GM12878 (cell line): ENCODE data around the gene WWTR1. TPM values are rescaled to one million over a fixed set of nuclear protein-coding genes. Genes with fewer than 3 reads are reported as not detected.
A peak's percentile ranks its signal among the peaks of the same experiment; 100 is the strongest.

Experiments
- ATAC-seq: fragments of 200-7000 bp; cut with Tn5 transposase; 3 replicates; pipeline ENCODE4 v1.9.1; 2020; ENCODE audit warnings: mild to moderate bottlenecking, moderate library complexity
- BruUV-seq: library from RNA; stranded (reverse); fragments of 400-500 nt; replicated peaks from 2 replicates; lab custom pipeline; 2021; lab: Mats Ljungman, UMichigan
- CTCF ChIA-PET: fragments of 300-600 bp; sonication (Branson Sonifier 250); formaldehyde crosslinking; extraction: SDS; loops from one replicate; lab custom pipeline; 2021; ENCODE audit warnings: inconsistent platforms; lab: Yijun Ruan, JAX
- POLR2A ChIA-PET: fragments of 350-600 bp; formaldehyde crosslinking; extraction: SDS; loops from one replicate; lab custom pipeline; 2021; ENCODE audit warnings: inconsistent platforms; lab: Charles Lee
- RAD21 ChIA-PET: fragments of 300-600 bp; sonication (Branson Sonifier 250); formaldehyde crosslinking; loops from one replicate; lab custom pipeline; 2023; ENCODE audit warnings: antibody characterized with exemption; ENCODE audit not compliant: unreplicated experiment; lab: Charles Lee
- SMC1A ChIA-PET: fragments of 300-600 bp; sonication (Branson Sonifier 250); formaldehyde crosslinking; loops from one replicate; lab custom pipeline; 2023; ENCODE audit not compliant: unreplicated experiment, uncharacterized antibody; lab: Charles Lee
- DNase-seq: peaks from one replicate; pipeline ENCODE4 v3.0.0-alpha.2; 2011; ENCODE audit warnings: low read depth, low spot score
- FAIRE-seq: peaks from 3 replicates; lab custom pipeline; 2011; peaks lifted over from hg19 to GRCh38; lab: Jason Lieb, UNC
- H2AFZ ChIP-seq: 2 replicates; pipeline ENCODE4 v1.6.0; 2011; ENCODE audit warnings: low read depth, low read length, control low read depth; ENCODE audit not compliant: control insufficient read depth
- H3K27ac ChIP-seq: 2 replicates; pipeline ENCODE4 v1.5.1; 2011; ENCODE audit warnings: control low read depth; ENCODE audit not compliant: control insufficient read depth, insufficient read depth
- H3K27me3 ChIP-seq, 2 experiments: replicated peaks in 1 of 2; 2 replicates each; pipeline versions ENCODE4 v1.6.0 to v1.6.1; 2011; ENCODE audit warnings: low read length in 1 of 2; ENCODE audit not compliant: control insufficient read depth in 2 of 2, insufficient read depth in 2 of 2
- H3K36me3 ChIP-seq, 2 experiments: 2 replicates each; pipeline ENCODE4 v1.5.1; 2011; ENCODE audit warnings: low read length in 1 of 2; ENCODE audit not compliant: control insufficient read depth in 2 of 2, insufficient read depth in 2 of 2
- H3K4me1 ChIP-seq: 2 replicates; pipeline ENCODE4 v1.6.1; 2011; ENCODE audit warnings: mild to moderate bottlenecking, low read length, moderate library complexity, mixed read lengths; ENCODE audit not compliant: control insufficient read depth, insufficient read depth
- H3K4me2 ChIP-seq: 2 replicates; pipeline ENCODE4 v1.6.0; 2011; ENCODE audit warnings: control low read depth; ENCODE audit not compliant: control insufficient read depth, insufficient read depth
- H3K4me3 ChIP-seq: fragments of 200-600 bp; sonication (generic); 2 replicates; pipeline ENCODE4 v1.5.1; 2016
- H3K79me2 ChIP-seq: 2 replicates; pipeline ENCODE4 v1.6.0; 2011; ENCODE audit warnings: low read length; ENCODE audit not compliant: control insufficient read depth, insufficient read depth
- H3K9ac ChIP-seq: 2 replicates; pipeline ENCODE4 v1.8.0; 2011; ENCODE audit warnings: low read length, control low read depth, mixed read lengths; ENCODE audit not compliant: control insufficient read depth, insufficient read depth
- H3K9me3 ChIP-seq: replicated peaks from 3 replicates; pipeline ENCODE4 v1.5.1; 2011; ENCODE audit warnings: mild to moderate bottlenecking, low read length; ENCODE audit not compliant: control insufficient read depth, insufficient read depth
- H4K20me1 ChIP-seq: 2 replicates; pipeline ENCODE4 v1.6.0; 2011; ENCODE audit not compliant: control insufficient read depth, insufficient read depth
- CHD2 ChIP-seq: IDR thresholded peaks from 2 replicates; pipeline ENCODE4 v1.6.1; 2011; ENCODE audit warnings: low read depth, low read length, improper control_type of control experiment, borderline replicate concordance
- KAT2A ChIP-seq: conservative IDR thresholded peaks from 2 replicates; pipeline ENCODE4 v1.6.1; 2011; ENCODE audit warnings: low read depth, low read length; ENCODE audit not compliant: control insufficient read depth
- KLF5 ChIP-seq: fragments of 450-650 bp; IDR thresholded peaks from 2 replicates; pipeline ENCODE4 v1.6.1; 2014; ENCODE audit warnings: mild to moderate bottlenecking; ENCODE audit not compliant: partially characterized antibody
- MLLT1 ChIP-seq: fragments of 450-650 bp; IDR thresholded peaks from 2 replicates; pipeline ENCODE4 v1.6.1; 2016; ENCODE audit warnings: mild to moderate bottlenecking
- NBN ChIP-seq: fragments of 450-650 bp; IDR thresholded peaks from 2 replicates; pipeline ENCODE4 v1.6.1; 2016
- POLR2AphosphoS5 ChIP-seq: IDR thresholded peaks from 2 replicates; pipeline ENCODE4 v1.6.1; 2011; ENCODE audit warnings: mild to moderate bottlenecking, low read length, inconsistent platforms
- RAD21 ChIP-seq: IDR thresholded peaks from 2 replicates; pipeline ENCODE4 v1.6.1; 2011; ENCODE audit warnings: mild to moderate bottlenecking, low read depth, low read length, moderate library complexity; ENCODE audit not compliant: insufficient read depth
- SKIL ChIP-seq: fragments of 450-650 bp; IDR thresholded peaks from 2 replicates; pipeline ENCODE4 v1.6.1; 2017; ENCODE audit warnings: mild to moderate bottlenecking, low read depth, inconsistent platforms; ENCODE audit not compliant: poor library complexity, severe bottlenecking
- SREBF2 ChIP-seq: IDR thresholded peaks from 2 replicates; pipeline ENCODE4 v1.6.1; 2012; ENCODE audit warnings: mild to moderate bottlenecking, low read length
- SUZ12 ChIP-seq: fragments of 200-600 bp; sonication (generic); IDR thresholded peaks from one replicate; pipeline ENCODE4 v1.6.1; 2018; ENCODE audit warnings: antibody characterized with exemption, mild to moderate bottlenecking; ENCODE audit not compliant: unreplicated experiment
- TARDBP ChIP-seq: IDR thresholded peaks from 2 replicates; pipeline ENCODE4 v1.6.1; 2016; ENCODE audit warnings: borderline replicate concordance
- TCF12 ChIP-seq: IDR thresholded peaks from 2 replicates; pipeline ENCODE4 v1.6.1; 2011; ENCODE audit warnings: low read depth, mild to moderate bottlenecking, low read length
- YY1 ChIP-seq: IDR thresholded peaks from 2 replicates; pipeline ENCODE4 v1.6.1; 2011; ENCODE audit warnings: low read depth, mild to moderate bottlenecking, low read length
- WGBS: methylation state at CpG from one replicate; pipeline ENCODE4 v1.1.6; 2016; ENCODE audit warnings: low lambda C conversion rate; ENCODE audit not compliant: insufficient replicate concordance, insufficient coverage; ENCODE audit errors: missing lambda C conversion rate; 5-methylcytosine and 5-hydroxymethylcytosine counted together
- in situ Hi-C: fragments of 300-500 bp; cut with MboI; formaldehyde crosslinking; loops from 9 replicates; pipeline ENCODE4 v1.14.3; 2018; ENCODE audit warnings: mixed read lengths
- intact Hi-C: fragments of 100-400 bp; cut with micrococcal nuclease; formaldehyde crosslinking; loops from one replicate; pipeline ENCODE4 v1.14.2; 2022; ENCODE audit not compliant: unreplicated experiment
- polyA plus RNA-seq, 11 experiments: library from polyadenylated mRNA; depleted of rRNA in 4 of 11; unstranded in 6 of 11; stranded (reverse) in 5 of 11; fragments of >200 nt; fragmentation: Nextera tagmentation in 4 of 11; fragmentation: Illumina TruSeq in 1 of 11; extraction: Ambion mirVana in 4 of 11; extraction: Trizol in 1 of 11; gene quantifications; 1 replicate in 1 of 11; 2 replicates in 10 of 11; pipeline versions ENCODE4 v1.2.1 to v1.2.3, GENCODE V29; 2011 to 2016; ENCODE audit warnings: inconsistent platforms in 2 of 11, missing spikeins in 2 of 11, low read depth in 1 of 11
- total RNA-seq, 4 experiments: library from RNA; depleted of rRNA in 3 of 4; stranded (reverse); fragments of >200 nt in 3 of 4; fragmentation: Illumina TruSeq in 1 of 4; extraction: Trizol in 1 of 4; gene quantifications; 2 replicates each; pipeline versions ENCODE4 v1.2.1 to v1.2.3, GENCODE V29; 2013 to 2021
- TF ChIP-seq, protein P1 (sequence below): IDR thresholded peaks from 2 replicates; pipeline ENCODE4 v1.6.1; 2012; ENCODE audit warnings: low read depth, low read length, improper control_type of control experiment
- TF ChIP-seq, protein P2 (sequence below): fragments of 450-650 bp; formaldehyde crosslinking; IDR thresholded peaks from 2 replicates; pipeline ENCODE4 v1.4.0; 2022; ENCODE audit warnings: mild to moderate bottlenecking, moderate library complexity

WWTR1 gene
- total and polyA plus RNA-seq, 10 of the 15 experiments (the other 5 are each of a cell fraction or from before 2014, with no cell fraction given) = 2.5 to 18.5 (median 5.8) TPM

- no peaks in the 10 kb centered on the region; a peak in 1 of 4 replicates for H3K36me3 ChIP-seq
- ChIA-PET CTCF (interaction anchor here (1.1 to 12.3 kb wide), 9 partner anchors 10 to 136 kb away, joined by 5 to 147 read pairs (median 22); partner anchors contain the start of gene WWTR1), SMC1A (interaction anchor here (0.7 to 16.2 kb wide), 13 partner anchors 13 to 371 kb away, joined by 3 to 505 read pairs (median 27); partner anchors contain the start of gene WWTR1), RAD21 (interaction anchor here (1.0 to 5.1 kb wide), 18 partner anchors 10 to 135 kb away, joined by 3 to 117 read pairs (median 6); partner anchors contain the start of gene WWTR1), POLR2A (interaction anchor here (0.7 to 8.3 kb wide), 12 partner anchors 10 to 76 kb away, joined by 3 to 87 read pairs (median 10); partner anchors contain the start of gene WWTR1)
- peak overlapping the region; percentile 52; the same call in 1 of the 2 replicates for H3K4me3 ChIP-seq
- no peak for FAIRE-seq
- DNase-seq = no peak
- H3K27ac ChIP-seq = peak overlapping the region; percentile 63
- peak; percentile 57 for ATAC-seq
- H3K9me3 ChIP-seq = no peaks in the 10 kb centered on the region
- peak overlapping the region; percentile 31 for H3K9ac ChIP-seq
- 24% methylated on average over 8 of the region's 8 CpGs for WGBS
- H3K27me3 ChIP-seq = no peaks in the 10 kb centered on the region
- no peak overlapping the region; the same call in 1 of the 2 replicates for H2AFZ ChIP-seq
- H3K79me2 ChIP-seq = peaks cover 13% of the 10 kb centered on the region
- peak overlapping the region; percentile 58 for H3K4me2 ChIP-seq
- no TSS peak for BruUV-seq
- H3K4me1 ChIP-seq = peaks cover 73% of the 10 kb centered on the region
- no peaks in the 10 kb centered on the region for H4K20me1 ChIP-seq
- intact Hi-C loops = loop anchor here (1.0 to 5.0 kb wide), 2 partner anchors 20 to 40 kb away; no protein-coding TSS in a partner anchor
- in situ Hi-C loops = loop anchor here (25.0 kb wide), 1 partner anchor 1270 kb away; no protein-coding TSS in a partner anchor
- TF ChIP-seq KAT2A = no peak
- no peak for TF ChIP-seq KLF5
- no peak for TF ChIP-seq NBN
- TF ChIP-seq SKIL = no peak
- TF ChIP-seq, protein P1, sequence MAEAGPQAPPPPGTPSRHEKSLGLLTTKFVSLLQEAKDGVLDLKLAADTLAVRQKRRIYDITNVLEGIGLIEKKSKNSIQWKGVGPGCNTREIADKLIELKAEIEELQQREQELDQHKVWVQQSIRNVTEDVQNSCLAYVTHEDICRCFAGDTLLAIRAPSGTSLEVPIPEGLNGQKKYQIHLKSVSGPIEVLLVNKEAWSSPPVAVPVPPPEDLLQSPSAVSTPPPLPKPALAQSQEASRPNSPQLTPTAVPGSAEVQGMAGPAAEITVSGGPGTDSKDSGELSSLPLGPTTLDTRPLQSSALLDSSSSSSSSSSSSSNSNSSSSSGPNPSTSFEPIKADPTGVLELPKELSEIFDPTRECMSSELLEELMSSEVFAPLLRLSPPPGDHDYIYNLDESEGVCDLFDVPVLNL = no peak
- TF ChIP-seq TCF12 = peak; percentile 16; the same call in 1 of the 2 replicates
- no peak for TF ChIP-seq YY1
- TF ChIP-seq SUZ12 = no peak
- no peak for TF ChIP-seq CHD2
- peak; percentile 35 for TF ChIP-seq MLLT1
- TF ChIP-seq TARDBP = no peak
- TF ChIP-seq, protein P2, sequence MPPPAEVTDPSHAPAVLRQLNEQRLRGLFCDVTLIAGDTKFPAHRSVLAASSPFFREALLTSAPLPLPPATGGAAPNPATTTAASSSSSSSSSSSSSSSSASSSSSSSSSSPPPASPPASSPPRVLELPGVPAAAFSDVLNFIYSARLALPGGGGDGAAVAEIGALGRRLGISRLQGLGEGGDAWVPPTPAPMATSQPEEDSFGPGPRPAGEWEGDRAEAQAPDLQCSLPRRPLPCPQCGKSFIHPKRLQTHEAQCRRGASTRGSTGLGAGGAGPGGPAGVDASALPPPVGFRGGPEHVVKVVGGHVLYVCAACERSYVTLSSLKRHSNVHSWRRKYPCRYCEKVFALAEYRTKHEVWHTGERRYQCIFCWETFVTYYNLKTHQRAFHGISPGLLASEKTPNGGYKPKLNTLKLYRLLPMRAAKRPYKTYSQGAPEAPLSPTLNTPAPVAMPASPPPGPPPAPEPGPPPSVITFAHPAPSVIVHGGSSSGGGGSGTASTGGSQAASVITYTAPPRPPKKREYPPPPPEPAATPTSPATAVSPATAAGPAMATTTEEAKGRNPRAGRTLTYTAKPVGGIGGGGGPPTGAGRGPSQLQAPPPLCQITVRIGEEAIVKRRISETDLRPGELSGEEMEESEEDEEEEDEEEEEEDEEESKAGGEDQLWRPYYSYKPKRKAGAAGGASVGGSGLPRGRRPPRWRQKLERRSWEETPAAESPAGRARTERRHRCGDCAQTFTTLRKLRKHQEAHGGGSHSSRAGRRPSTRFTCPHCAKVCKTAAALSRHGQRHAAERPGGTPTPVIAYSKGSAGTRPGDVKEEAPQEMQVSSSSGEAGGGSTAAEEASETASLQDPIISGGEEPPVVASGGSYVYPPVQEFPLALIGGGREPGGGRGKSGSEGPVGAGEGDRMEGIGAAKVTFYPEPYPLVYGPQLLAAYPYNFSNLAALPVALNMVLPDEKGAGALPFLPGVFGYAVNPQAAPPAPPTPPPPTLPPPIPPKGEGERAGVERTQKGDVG = no peak
- TF ChIP-seq POLR2AphosphoS5 = 0 out of 2 replicates have a peak, but pooled peaks have one; percentile 15
- TF ChIP-seq SREBF2 = no peak
- TF ChIP-seq RAD21 = no peak
Observed at GRCh38 chr3:149581681-149582370, 76.0 kb downstream of the WWTR1 start.
